GM19351 (cell line): ENCODE data around the gene SDK1.

Experiments
- ATAC-seq: cut with Tn5 transposase; IDR thresholded peaks from one replicate; pipeline ENCODE4 v1.9.1; 2021; ENCODE audit warnings: mild to moderate bottlenecking, moderate library complexity; ENCODE audit not compliant: unreplicated experiment

SDK1 gene

GRCh38 chr7:4115442-4115841, 814.4 kb downstream of the SDK1 start:
- ATAC-seq, result no peak

GRCh38 chr7:4115941-4116610, 815.0 kb downstream of the SDK1 start:
- ATAC-seq, result no peak

- no peak for ATAC-seq
Observed at GRCh38 chr7:4119848-4120247, 818.8 kb downstream of the SDK1 start.

- no peak for ATAC-seq
Observed at GRCh38 chr7:4123346-4123745, 822.3 kb downstream of the SDK1 start.

GRCh38 chr7:4123823-4124222, 822.8 kb downstream of the SDK1 start:
- ATAC-seq, result no peak

GRCh38 chr7:4124556-4125477, 823.8 kb downstream of the SDK1 start:
- ATAC-seq, result no peak

- ATAC-seq, result no peak
Observed at GRCh38 chr7:4127909-4128560, 827.0 kb downstream of the SDK1 start.

- ATAC-seq, result no peak
Observed at GRCh38 chr7:4129481-4130122, 828.5 kb downstream of the SDK1 start.

- ATAC-seq, result no peak
Observed at GRCh38 chr7:4131063-4131462, 830.0 kb downstream of the SDK1 start.

GRCh38 chr7:4132221-4132620, 831.2 kb downstream of the SDK1 start:
- ATAC-seq, result no peak

- ATAC-seq, result no peak
Observed at GRCh38 chr7:4133491-4134044, 832.5 kb downstream of the SDK1 start.

- ATAC-seq, result no peak
Observed at GRCh38 chr7:4134204-4134603, 833.2 kb downstream of the SDK1 start.

GRCh38 chr7:4134631-4135030, 833.6 kb downstream of the SDK1 start:
- ATAC-seq, result no peak

GRCh38 chr7:4135301-4135700, 834.2 kb downstream of the SDK1 start:
- no peak for ATAC-seq

- no peak for ATAC-seq
Observed at GRCh38 chr7:4136036-4136435, 835.0 kb downstream of the SDK1 start.

GRCh38 chr7:4136501-4137110, 835.6 kb downstream of the SDK1 start:
- ATAC-seq, result no peak

- ATAC-seq, result no peak
Observed at GRCh38 chr7:4137552-4137951, 836.5 kb downstream of the SDK1 start.

- no peak for ATAC-seq
Observed at GRCh38 chr7:4138866-4139265, 837.8 kb downstream of the SDK1 start.

GRCh38 chr7:4139656-4140625, 838.9 kb downstream of the SDK1 start:
- no peak for ATAC-seq
